NT2/D1 (cell line): ENCODE data around the gene NPAS3.

Experiments used
- DNase-seq: peaks from one replicate; pipeline ENCODE4 v3.0.0-alpha.2; 2011; ENCODE audit warnings: low read depth, low spot score
- H3K27me3 ChIP-seq: 2 replicates; pipeline ENCODE4 v1.6.0; 2011; ENCODE audit warnings: mild to moderate bottlenecking; ENCODE audit not compliant: insufficient read length, insufficient read depth
- H3K36me3 ChIP-seq: 2 replicates; pipeline ENCODE4 v1.6.1; 2011; ENCODE audit warnings: mild to moderate bottlenecking, low read length, mixed read lengths; ENCODE audit not compliant: insufficient read depth, insufficient read length
- H3K4me1 ChIP-seq: 2 replicates; pipeline ENCODE4 v1.5.1; 2011; ENCODE audit not compliant: insufficient read depth, insufficient read length
- H3K4me3 ChIP-seq: 2 replicates; pipeline ENCODE4 v1.5.1; 2011; ENCODE audit warnings: low read depth; ENCODE audit not compliant: insufficient read length
- H3K9ac ChIP-seq: 2 replicates; pipeline ENCODE4 v1.6.0; 2011; ENCODE audit warnings: low read depth; ENCODE audit not compliant: insufficient read length
- H3K9me3 ChIP-seq: 2 replicates; pipeline ENCODE4 v1.5.1; 2011; ENCODE audit warnings: mild to moderate bottlenecking, low read length; ENCODE audit not compliant: insufficient read depth
- SUZ12 ChIP-seq: IDR thresholded peaks from 2 replicates; pipeline ENCODE4 v1.6.1; 2011; ENCODE audit not compliant: insufficient read length, insufficient read depth; ENCODE audit errors: extremely low read depth
- YY1 ChIP-seq: IDR thresholded peaks from 2 replicates; pipeline ENCODE4 v1.6.1; 2011; ENCODE audit not compliant: insufficient read length, insufficient read depth
- ZNF274 ChIP-seq: IDR thresholded peaks from 2 replicates; pipeline ENCODE4 v1.6.1; 2011; ENCODE audit warnings: mild to moderate bottlenecking, low read depth, low read length

The NPAS3 gene

DNA sequence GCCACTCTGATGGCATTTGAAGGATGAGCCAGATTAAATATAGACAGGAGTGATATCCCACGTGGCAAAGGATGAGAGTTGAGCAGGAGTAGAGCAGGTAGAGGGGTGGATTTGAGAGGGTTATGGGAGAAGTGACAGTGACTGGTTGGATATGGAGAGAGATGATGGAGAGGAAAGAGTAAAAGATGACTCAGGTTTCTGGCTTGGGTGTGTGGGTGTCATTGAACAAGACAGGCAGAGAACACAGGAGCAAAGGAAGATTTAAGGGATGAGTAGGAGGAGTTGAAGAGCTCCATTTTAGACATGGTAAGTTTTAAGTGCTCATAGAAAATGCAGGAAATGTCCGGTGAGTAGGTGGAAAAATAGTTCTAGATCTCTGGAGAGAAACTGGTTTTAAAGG lies 875.3 kb downstream of the NPAS3 start:
- H3K9me3 ChIP-seq = no peaks in the 10 kb centered on the region
- no peak overlapping the region for H3K9ac ChIP-seq
- H3K4me3 ChIP-seq = no peak overlapping the region
- H3K36me3 ChIP-seq = no peaks in the 10 kb centered on the region
- H3K4me1 ChIP-seq = no peaks in the 10 kb centered on the region
- no peak for TF ChIP-seq ZNF274
- TF ChIP-seq SUZ12 = no peak
- TF ChIP-seq YY1 = no peak
- DNase-seq = no peak
- H3K27me3 ChIP-seq = no peaks in the 10 kb centered on the region

- Histone ChIP-seq H3K4me1 (no peaks in the 10 kb centered on the region), H3K4me3 (no peak overlapping the region), H3K9me3 (no peaks in the 10 kb centered on the region), H3K9ac (no peak overlapping the region), H3K27me3 (no peaks in the 10 kb centered on the region), H3K36me3 (no peaks in the 10 kb centered on the region)
- TF ChIP-seq ZNF274 (no peak), SUZ12 (no peak), YY1 (no peak)
- no peak for DNase-seq
These were observed 895.2 kb downstream of the NPAS3 start for GRCh38 chr14:33833706-33834465.

DNA sequence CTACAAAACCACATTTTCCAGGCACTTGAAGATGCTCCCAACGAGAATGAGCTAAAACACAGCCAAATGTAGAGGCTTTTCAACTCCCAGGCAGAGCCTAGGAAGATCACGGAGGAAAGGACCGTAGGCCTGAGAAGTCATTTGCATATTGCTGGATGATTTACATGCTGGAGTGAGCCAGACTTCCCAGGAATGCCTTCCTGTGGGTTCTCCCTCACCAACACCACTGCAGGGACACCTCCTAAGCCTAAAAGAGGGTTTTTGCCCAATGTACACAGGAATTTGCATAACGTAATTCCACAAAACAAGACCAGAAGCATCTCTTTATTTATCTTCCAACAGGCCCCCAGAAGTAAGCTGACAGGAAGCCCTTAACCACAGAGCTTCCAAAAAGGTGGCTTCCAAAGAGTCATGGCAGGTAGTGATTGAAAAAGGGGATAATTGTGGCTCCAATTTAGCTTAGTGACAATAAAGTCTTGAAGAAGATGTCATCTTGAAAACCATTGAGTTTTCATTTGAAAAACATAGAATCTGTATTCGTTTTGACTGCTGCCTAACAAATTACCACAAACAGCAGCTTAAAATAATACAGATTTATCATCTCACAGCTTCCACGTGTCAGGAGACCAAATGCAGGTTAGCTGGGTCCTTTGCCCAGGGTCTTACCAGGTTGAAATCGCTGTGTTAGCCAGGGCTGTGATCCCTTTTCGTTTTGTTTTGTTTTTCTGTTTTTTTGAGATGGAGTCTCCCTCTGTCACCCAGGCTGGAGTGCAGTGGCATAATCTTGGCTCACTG lies 896.0 kb downstream of the NPAS3 start:
- Histone ChIP-seq H3K27me3 (no peaks in the 10 kb centered on the region), H3K9me3 (no peaks in the 10 kb centered on the region), H3K36me3 (no peaks in the 10 kb centered on the region), H3K9ac (no peak overlapping the region), H3K4me1 (no peaks in the 10 kb centered on the region), H3K4me3 (no peak overlapping the region)
- TF ChIP-seq YY1 (no peak), ZNF274 (no peak), SUZ12 (no peak)
- DNase-seq = no peak

DNA sequence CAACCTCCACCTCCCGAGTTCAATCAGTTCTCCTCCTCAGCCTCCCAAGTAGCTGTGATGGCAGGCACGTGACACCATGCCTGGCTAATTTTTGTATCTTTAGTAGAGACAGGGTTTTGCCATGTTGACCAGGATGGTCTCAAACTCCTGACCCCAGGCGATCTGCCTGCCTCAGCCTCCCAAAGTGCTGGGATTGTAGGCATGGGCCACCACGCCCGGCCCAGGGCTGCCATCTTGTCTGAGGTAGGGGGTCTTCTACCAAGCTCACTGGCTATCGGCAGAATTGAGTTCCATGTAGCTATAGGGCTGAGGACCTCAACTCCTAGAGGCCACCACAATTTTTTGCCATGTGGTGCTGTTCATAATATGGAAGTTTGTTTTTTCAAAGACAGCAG lies 896.6 kb downstream of the NPAS3 start:
- H3K9ac ChIP-seq = no peak overlapping the region
- TF ChIP-seq YY1 (no peak), SUZ12 (no peak), ZNF274 (no peak)
- no peaks in the 10 kb centered on the region for H3K9me3 ChIP-seq
- no peaks in the 10 kb centered on the region for H3K36me3 ChIP-seq
- H3K4me1 ChIP-seq = no peaks in the 10 kb centered on the region
- no peaks in the 10 kb centered on the region for H3K27me3 ChIP-seq
- no peak for DNase-seq
- H3K4me3 ChIP-seq = no peak overlapping the region

DNA sequence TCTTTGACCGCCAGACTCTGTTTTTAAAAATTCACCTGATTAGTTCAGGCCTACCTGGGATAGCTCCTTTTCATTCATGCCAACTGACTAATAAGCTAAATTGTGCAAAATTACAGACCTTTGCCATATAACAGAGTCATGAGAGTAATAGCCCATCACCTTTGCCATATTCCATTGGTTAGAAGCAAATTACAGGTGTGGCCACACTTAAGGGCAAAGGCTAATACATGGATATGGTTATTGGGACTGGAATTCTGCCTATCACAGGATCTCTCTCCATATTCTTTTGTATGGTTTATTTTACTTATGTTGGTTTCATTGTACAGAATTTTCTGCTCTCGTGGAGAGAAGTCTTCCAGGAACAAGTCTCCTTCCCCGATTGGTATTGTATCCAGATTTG lies 897.0 kb downstream of the NPAS3 start:
- no peaks in the 10 kb centered on the region for H3K4me1 ChIP-seq
- no peak for TF ChIP-seq YY1
- TF ChIP-seq SUZ12 = no peak
- H3K36me3 ChIP-seq = no peaks in the 10 kb centered on the region
- H3K27me3 ChIP-seq = no peaks in the 10 kb centered on the region
- no peak for DNase-seq
- H3K9ac ChIP-seq = no peak overlapping the region
- H3K9me3 ChIP-seq = no peaks in the 10 kb centered on the region
- no peak overlapping the region for H3K4me3 ChIP-seq

- H3K4me1 ChIP-seq = no peaks in the 10 kb centered on the region
- H3K4me3 ChIP-seq = no peak overlapping the region
- TF ChIP-seq ZNF274 = no peak
- no peak for TF ChIP-seq SUZ12
- no peak for TF ChIP-seq YY1
- DNase-seq = no peak
- no peaks in the 10 kb centered on the region for H3K27me3 ChIP-seq
- no peaks in the 10 kb centered on the region for H3K9me3 ChIP-seq
- H3K9ac ChIP-seq = no peak overlapping the region
- H3K36me3 ChIP-seq = no peaks in the 10 kb centered on the region
These were observed 897.7 kb downstream of the NPAS3 start for GRCh38 chr14:33836203-33836899.

- H3K36me3 ChIP-seq = no peaks in the 10 kb centered on the region
- DNase-seq = no peak
- no peak overlapping the region for H3K4me3 ChIP-seq
- TF ChIP-seq ZNF274 = no peak
- no peaks in the 10 kb centered on the region for H3K27me3 ChIP-seq
- no peak overlapping the region for H3K9ac ChIP-seq
- no peaks in the 10 kb centered on the region for H3K4me1 ChIP-seq
- no peaks in the 10 kb centered on the region for H3K9me3 ChIP-seq
These were observed 898.4 kb downstream of the NPAS3 start for GRCh38 chr14:33836900-33837577.
